GM18861 (cell line): ENCODE data around the gene PLCD3.

Experiments
- ATAC-seq: cut with Tn5 transposase; IDR thresholded peaks from one replicate; pipeline ENCODE4 v1.9.1; 2021; ENCODE audit not compliant: unreplicated experiment

Gene PLCD3

GRCh38 chr17:45104497-45104896, 27.8 kb downstream of the PLCD3 start:
- ATAC-seq = no peak

GRCh38 chr17:45104029-45104428, 28.3 kb downstream of the PLCD3 start:
- ATAC-seq = no peak

GRCh38 chr17:45103269-45103795, 29.0 kb downstream of the PLCD3 start:
- no peak for ATAC-seq

GRCh38 chr17:45102856-45103255, 29.5 kb downstream of the PLCD3 start:
- ATAC-seq = no peak

- no peak for ATAC-seq
Observed at GRCh38 chr17:45101883-45102811, 30.2 kb downstream of the PLCD3 start.

- ATAC-seq = no peak
Observed at GRCh38 chr17:45101546-45101882, 30.8 kb downstream of the PLCD3 start.

- no peak for ATAC-seq
Observed at GRCh38 chr17:45098869-45099616, 33.3 kb downstream of the PLCD3 start.

- ATAC-seq = no peak
Observed at GRCh38 chr17:45098081-45098868, 34.0 kb downstream of the PLCD3 start.

GRCh38 chr17:45096926-45097325, 35.4 kb downstream of the PLCD3 start:
- ATAC-seq = no peak

GRCh38 chr17:45096141-45096540, 36.2 kb downstream of the PLCD3 start:
- ATAC-seq = no peak

- no peak for ATAC-seq
Observed at GRCh38 chr17:45093444-45094110, 38.7 kb downstream of the PLCD3 start.

- ATAC-seq = no peak
Observed at GRCh38 chr17:45092911-45093430, 39.3 kb downstream of the PLCD3 start.

GRCh38 chr17:45091778-45092425, 40.4 kb downstream of the PLCD3 start:
- ATAC-seq = no peak

GRCh38 chr17:45090711-45091110, 41.6 kb downstream of the PLCD3 start:
- no peak for ATAC-seq

GRCh38 chr17:45088741-45089140, 43.6 kb downstream of the PLCD3 start:
- ATAC-seq = no peak

GRCh38 chr17:45087978-45088377, 44.3 kb downstream of the PLCD3 start:
- no peak for ATAC-seq

GRCh38 chr17:45087504-45087975, 44.8 kb downstream of the PLCD3 start:
- ATAC-seq = no peak

- no peak for ATAC-seq
Observed at GRCh38 chr17:45086865-45087503, 45.3 kb downstream of the PLCD3 start.

GRCh38 chr17:45086391-45086790, 45.9 kb downstream of the PLCD3 start:
- no peak for ATAC-seq
